ENCODE measurements around the gene GPNMB. TPM values are rescaled to one million over a fixed set of nuclear protein-coding genes. Genes with fewer than 3 reads are reported as not detected.

The GPNMB gene
- total and polyA plus RNA-seq, 2 of the 13 experiments (the other 11 are each of a cell fraction or from before 2014, with no cell fraction given): 1.1 to 1.6 TPM

GRCh38 chr7:23298885-23299769, 52.6 kb downstream of the GPNMB start, which contains the start of gene MALSU1 (continued):
- TF ChIP-seq MTF2 (CRISPR knock-in tag; IDR thresholded peaks at IDR 0.05; ENCODE audit: borderline replicate concordance) (no peak; the same call in 1 of the 2 replicates), TCF12 (IDR thresholded peaks at IDR 0.05) (no peak), TCF12 (CRISPR knock-in tag; IDR thresholded peaks at IDR 0.05) (no peak), ZNF407 (CRISPR knock-in tag; IDR thresholded peaks at IDR 0.05; ENCODE audit: not compliant biosample characterization) (peak; percentile 53), TBL1XR1 (IDR thresholded peaks at IDR 0.05; ENCODE audit: borderline replicate concordance, low read length, partially characterized antibody) (no peak), JUN (CRISPR knock-in tag; IDR thresholded peaks at IDR 0.05) (no peak), EEA1 (CRISPR knock-in tag; IDR thresholded peaks at IDR 0.05; ENCODE audit: borderline replicate concordance) (0 out of 2 replicates have a peak, but pooled peaks have one; percentile 62), ZNF556 (CRISPR knock-in tag; IDR thresholded peaks at IDR 0.05; ENCODE audit: borderline replicate concordance) (peak; percentile 52; the same call in 1 of the 2 replicates), ZIK1 (CRISPR knock-in tag; IDR thresholded peaks at IDR 0.05; ENCODE audit: borderline replicate concordance, low read depth) (no peak), TOPORS (CRISPR knock-in tag; IDR thresholded peaks at IDR 0.05) (peak; percentile 76; the same call in 1 of the 2 replicates), NR3C1 (CRISPR knock-in tag; IDR thresholded peaks at IDR 0.05) (no peak), ARNT (IDR thresholded peaks at IDR 0.05) (no peak), NFIB (CRISPR knock-in tag; IDR thresholded peaks at IDR 0.05; ENCODE audit: borderline replicate concordance) (no peak), ZSCAN9 (CRISPR knock-in tag; IDR thresholded peaks at IDR 0.05; ENCODE audit: borderline replicate concordance) (no peak), STAT5B (CRISPR knock-in tag; IDR thresholded peaks at IDR 0.05) (no peak), ZNF335 (CRISPR knock-in tag; IDR thresholded peaks at IDR 0.05) (no peak), HMG20B (CRISPR knock-in tag; conservative IDR thresholded peaks at IDR 0.05) (no peak), HNF4G (IDR thresholded peaks at IDR 0.05; ENCODE audit: borderline replicate concordance, low read depth, low read length) (no peak), HNF4G (CRISPR knock-in tag; IDR thresholded peaks at IDR 0.05; ENCODE audit: borderline replicate concordance, low read depth) (no peak), ONECUT2 (CRISPR knock-in tag; IDR thresholded peaks at IDR 0.05) (no peak)
- TF ChIP-seq, protein P1, sequence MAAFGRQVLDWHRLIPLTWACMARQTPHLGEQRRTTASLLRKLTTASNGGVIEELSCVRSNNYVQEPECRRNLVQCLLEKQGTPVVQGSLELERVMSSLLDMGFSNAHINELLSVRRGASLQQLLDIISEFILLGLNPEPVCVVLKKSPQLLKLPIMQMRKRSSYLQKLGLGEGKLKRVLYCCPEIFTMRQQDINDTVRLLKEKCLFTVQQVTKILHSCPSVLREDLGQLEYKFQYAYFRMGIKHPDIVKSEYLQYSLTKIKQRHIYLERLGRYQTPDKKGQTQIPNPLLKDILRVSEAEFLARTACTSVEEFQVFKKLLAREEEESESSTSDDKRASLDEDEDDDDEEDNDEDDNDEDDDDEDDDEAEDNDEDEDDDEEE (CRISPR knock-in tag; IDR thresholded peaks at IDR 0.05): no peak

Data from HepG2 (cell line).